ENCODE data around the gene ENAH.
"Not testable (repeated sequence)": the region's sequence is repeated elsewhere in the genome, so short reads cannot be mapped to it uniquely, and the experiment has no call there.

ENAH gene

GRCh38 chr1:225522588-225523262, 130.2 kb downstream of the ENAH start:
- no peak for DNase-seq

- DNase-seq, result no peak
Observed at GRCh38 chr1:225520587-225521227, 132.2 kb downstream of the ENAH start.

DNA sequence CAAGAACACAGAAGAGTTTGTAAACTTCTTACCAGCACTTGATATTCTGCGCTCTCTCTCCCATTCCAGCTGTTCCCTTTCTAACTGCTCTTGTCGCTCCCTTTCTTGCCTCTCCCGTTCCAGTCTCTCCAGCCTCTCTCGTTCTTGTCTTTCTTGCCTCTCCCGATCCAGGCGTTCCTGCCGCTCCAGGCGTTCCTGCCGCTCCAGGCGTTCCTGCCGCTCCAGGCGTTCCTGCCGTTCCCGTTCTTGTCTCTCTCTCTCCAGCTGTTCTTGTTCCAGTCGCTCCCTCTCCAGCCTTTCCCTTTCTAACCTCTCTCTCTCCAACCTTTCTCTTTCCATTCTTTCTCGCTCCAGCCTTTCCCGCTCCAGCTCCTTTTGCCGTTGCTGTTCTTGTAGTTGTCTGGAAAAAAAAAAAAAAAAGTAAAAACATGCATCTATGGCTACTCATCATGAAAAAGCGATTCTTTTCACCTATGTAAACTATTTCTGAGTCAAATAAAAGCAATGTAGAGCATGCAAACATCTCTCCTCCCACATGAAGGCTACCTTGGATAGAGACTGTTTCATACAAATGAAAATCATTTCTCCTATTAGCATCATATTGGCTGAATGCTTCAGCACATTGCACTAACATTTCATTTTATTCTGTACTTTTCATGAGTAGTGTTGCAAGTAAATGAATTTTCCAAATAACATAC, 133.6 kb downstream of the ENAH start:
- DNase-seq, result no peak

- no peak for DNase-seq
Observed at GRCh38 chr1:225517697-225518096, 135.2 kb downstream of the ENAH start.

DNA sequence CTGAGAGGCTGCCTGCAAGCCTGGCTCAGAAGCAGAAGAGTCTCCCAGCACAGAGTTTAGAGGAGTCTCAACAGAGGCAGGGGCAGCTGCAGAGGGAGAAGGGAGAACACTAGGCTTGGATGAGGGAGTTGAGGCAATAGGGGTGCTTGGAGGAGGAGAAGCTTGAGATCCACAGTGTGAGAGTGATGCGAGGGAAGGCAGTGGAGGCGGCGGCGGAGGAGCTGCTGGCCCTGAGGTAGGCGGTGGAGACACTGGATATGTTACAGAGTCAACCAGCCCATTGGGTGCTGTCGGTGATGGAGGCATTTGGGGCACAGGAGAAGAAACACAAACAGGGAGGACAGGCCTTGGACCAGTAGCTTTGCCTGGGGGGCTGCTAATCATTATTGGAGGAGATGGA, 135.7 kb downstream of the ENAH start:
- DNase-seq, result no peak

DNA sequence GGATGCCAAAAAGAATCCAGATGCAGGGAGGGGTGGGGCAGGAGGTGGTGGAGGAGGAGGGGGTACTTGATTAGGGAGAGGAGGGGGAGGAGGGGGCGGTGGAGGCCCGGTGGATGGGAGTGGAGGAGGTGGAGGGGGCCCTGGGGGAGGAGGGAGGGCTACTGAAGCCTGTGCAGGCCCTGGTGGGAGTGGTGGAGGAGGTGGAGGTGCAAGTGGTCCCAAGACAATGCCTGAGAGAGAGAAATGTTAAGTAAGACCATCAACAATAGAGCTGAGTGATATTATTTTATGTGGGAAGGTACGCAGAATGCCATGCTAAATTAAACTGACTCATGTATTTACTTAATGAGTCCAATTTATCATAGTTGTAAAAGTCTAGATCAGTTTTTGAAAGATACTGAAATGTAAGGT, 138.2 kb downstream of the ENAH start:
- no peak for DNase-seq

GRCh38 chr1:225513576-225513975, 139.3 kb downstream of the ENAH start:
- DNase-seq, result not testable (repeated sequence)

GRCh38 chr1:225511828-225512381, 141.0 kb downstream of the ENAH start:
- DNase-seq, result no peak

DNA sequence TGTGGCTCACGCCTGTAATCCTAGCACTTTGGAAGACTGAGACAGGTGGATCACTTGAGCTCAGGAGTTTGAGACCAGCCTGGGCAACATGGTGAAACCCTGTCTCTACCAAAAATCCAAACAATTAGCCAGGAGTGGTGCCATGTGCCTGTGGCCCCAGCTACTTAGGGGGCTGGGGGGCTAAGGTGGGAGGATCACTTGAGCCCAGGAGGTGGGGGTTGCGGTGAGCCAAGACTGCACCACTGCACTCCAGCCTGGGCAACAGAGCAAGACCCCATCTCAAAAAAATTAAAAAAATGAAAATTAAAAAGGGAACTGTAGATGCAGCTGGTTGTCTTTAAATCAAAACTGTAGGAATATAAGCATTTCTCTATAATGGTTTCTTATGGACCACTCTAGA, 142.2 kb downstream of the ENAH start:
- not testable (repeated sequence) for DNase-seq

- no peak for DNase-seq
Observed at GRCh38 chr1:225509770-225510169, 143.2 kb downstream of the ENAH start.

DNA sequence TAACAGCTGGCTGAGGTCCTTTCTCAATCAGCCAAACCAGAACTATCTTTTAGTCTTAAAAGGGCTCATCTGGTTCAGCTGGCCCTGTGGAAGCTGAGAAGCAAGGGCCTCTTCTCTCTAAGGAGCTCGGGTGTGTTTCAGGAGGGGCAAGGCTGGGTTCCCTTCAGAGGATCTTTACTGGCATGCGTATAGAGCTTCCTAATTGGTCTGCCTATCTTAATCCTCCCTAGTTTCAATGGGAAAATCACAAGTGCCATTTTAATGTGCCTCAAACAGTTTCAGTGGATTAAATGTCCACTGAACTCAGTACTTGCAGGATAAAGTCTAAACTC, 143.6 kb downstream of the ENAH start:
- DNase-seq, result no peak

DNA sequence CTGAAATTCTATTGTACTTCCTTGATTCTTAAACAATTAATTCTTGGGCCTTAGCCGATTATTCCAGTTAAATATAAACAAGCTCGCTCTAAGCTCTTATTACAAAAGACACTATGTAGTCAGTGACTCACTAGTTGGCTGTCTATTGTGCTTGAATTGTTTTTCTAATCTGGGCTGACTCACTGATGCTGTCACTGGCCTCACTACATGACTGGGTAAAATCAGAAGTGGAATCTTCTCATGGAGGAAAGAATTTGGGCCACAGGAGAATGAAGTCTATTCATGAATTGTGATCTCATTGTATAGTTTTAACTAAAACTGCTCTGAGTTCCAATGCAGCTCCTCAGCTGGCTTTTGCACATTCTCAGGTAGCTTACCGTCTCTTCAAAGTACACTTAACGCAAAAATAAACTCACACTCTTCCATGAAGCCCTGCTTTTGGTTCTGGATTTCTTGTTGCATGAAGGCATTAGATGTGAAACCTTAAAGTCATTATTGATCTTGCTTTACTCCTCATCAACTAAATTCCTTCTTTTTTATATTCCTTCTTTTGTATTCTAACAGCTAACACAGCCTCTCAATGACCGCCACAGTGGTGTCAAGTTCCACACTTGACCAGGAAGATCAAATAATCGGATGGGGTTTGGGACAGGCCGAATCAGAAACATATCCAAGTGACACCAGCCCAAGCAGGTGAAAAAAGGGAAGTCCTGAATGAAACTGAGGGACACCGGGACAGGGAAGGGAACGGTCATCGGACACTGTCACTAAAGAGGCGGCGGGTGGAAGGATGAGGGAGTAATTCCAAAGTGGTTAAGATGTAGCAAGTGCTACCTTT, 144.2 kb downstream of the ENAH start:
- DNase-seq, result no peak

DNA sequence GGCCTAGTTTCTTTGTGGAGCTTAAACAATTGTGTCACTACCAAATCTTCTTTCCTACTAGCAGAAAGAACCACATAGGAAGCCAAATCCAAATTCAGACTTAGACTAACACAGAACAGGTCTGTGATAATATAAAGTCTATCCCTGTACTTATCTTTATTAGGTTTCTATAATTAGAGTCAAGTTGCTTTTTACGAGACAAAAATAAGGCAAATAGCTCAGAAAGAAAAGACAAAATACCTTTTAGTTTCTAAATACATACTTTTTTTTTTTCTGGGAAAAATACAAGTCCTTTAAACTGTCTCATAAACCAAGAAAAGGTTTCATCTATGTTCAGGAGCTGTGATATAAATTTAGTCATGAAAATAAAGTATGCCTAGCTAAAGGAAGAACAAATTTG, 146.2 kb downstream of the ENAH start:
- DNase-seq, result no peak

DNA sequence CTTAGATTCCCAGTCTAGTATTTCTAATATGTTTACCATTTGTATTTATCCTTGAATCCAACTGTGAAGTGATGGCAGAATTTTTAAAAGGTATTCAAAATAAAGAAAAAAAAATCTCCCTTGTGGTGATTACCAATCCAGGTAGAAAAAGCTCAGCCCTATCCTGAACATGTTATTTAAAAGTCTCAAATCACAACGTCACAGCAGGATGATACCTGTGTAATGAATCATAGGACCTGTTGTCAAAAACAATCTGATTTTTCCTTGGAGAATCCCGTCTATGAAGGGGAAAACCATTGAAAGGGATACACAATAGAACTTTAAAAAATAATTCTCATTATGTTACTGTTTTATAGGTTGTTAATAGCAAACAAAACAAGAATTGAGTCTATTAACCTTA, 148.1 kb downstream of the ENAH start:
- DNase-seq, result no peak

DNA sequence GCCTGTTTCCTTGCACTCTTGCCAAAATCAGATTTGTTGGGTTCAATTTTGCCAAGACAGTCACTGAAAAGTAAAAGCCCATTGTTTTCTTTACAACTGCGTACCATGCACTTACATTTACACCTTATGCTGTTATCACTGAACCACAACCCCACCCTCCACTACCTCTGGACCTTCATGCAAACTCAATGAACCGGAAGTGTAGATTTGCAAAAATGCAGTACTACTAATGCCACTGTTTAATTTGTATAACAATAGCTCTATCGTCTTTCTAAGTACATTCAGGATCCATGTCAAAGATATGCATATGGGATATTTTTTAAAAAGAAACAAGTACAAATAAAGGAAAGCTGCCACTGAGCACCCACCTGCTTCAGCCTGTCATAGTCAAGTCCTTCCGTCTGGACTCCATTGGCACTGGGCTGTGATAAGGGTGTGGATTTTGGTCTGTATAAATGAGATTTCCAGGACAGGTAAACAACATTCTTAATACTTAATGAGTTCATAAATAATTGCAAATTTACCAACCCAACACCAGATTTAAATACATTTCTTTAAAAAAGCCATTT, 152.2 kb downstream of the ENAH start:
- no peak for DNase-seq

- no peak for DNase-seq
Observed at GRCh38 chr1:225498549-225499136, 154.3 kb downstream of the ENAH start.

GRCh38 chr1:225494789-225495359, 158.0 kb downstream of the ENAH start:
- DNase-seq, result no peak

DNA sequence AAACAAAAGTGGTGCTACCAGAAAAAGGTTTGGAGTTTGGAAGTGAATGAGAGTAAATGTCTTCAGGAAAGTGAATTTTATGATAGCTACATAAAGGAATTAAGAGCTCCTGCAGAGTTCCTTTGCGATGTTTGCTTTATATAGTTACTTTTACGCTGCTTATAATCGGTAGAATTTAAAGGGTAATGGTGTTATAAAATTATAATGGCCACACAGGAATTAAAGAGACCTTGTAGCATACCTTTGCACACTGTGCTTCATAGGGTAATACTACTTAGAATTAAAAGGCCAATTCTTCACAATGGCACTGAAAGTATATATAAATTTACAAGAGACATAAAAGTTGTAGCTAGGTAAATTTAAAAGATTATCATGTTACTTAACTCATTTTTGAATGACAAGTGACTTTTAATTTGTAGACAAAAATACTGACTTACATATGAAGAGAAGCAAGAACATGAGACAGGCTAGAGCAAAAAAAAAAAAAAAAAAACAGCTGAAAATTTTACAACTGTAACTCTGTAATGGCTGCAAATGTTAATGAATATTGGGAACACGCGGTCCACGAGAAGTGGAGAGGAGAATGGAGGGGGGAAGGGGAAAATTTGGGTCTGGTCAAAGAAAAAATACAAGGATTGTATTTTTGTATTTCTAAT, 159.2 kb downstream of the ENAH start:
- no peak for DNase-seq

GRCh38 chr1:225488676-225489075, 164.2 kb downstream of the ENAH start:
- DNase-seq, result no peak

DNA sequence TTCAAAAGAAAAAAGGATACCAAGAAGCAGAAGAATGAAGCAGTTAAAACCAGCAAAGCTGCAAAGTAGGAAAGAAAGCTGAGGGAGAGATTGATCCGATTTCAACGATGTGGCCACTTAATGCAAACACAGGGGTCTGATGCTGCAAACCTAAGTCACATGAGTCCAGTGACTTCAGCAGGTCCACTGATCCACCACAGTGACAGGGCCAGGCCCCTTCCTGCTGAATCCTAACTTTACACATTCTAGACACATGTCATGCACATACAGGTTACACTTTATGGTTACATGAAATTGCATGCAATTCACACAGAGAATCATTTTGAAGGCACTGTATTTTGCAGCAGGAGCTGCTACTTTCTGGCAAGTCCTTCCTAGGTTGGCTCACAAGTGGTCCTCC, 166.1 kb downstream of the ENAH start:
- DNase-seq, result no peak

DNA sequence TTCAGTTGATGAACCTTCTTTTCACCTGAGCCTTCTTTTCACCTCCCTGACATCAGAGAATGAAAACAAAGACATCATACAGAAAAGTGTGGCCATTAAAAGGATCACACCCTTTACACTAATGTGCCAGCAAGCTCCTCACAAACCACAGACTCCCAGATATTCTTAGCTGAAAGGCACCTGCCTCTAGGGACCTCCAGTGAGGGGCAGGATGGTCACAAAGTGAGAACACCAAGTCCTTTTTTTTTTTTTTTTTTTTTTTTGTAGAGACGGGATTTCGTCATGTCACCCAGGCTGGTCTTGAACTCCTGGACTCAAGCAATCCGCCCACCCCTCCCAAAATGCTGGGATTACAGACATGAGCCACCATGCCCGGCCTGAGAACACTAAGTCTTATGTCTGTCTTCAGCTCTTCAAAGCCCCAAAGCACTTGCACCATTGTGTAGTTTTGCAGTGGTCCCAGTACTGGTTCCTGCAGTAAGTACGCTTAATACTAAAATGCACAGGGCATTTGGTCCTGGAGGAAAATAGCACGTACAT, 166.9 kb downstream of the ENAH start:
- no peak for DNase-seq
